Pancreas (tissue), 10 donors: ENCODE measurements around the gene SGTB. TPM values are rescaled to one million over a fixed set of nuclear protein-coding genes. Genes with fewer than 3 reads are reported as not detected.
"Not testable (repeated sequence)": the region's sequence is repeated elsewhere in the genome, so short reads cannot be mapped to it uniquely, and the experiment has no call there.

Experiments
- ATAC-seq, 4 donors: fragments of 200-7000 bp; cut with Tn5 transposase; one replicate each; pipeline versions ENCODE4 v1.8.0 to v1.9.1; 2020; ENCODE audit warnings: mild to moderate bottlenecking in 4 of 4, moderate library complexity in 4 of 4
- DNase-seq, 6 donors: peaks; one replicate each; pipeline ENCODE4 v3.0.0-alpha.2; 2020
- FAIRE-seq: peaks from 2 replicates; lab custom pipeline; 2012; peaks lifted over from hg19 to GRCh38; lab: Jason Lieb, UNC
- H3K27ac ChIP-seq, 4 donors: fragments of 200-600 bp; sonication (generic); 1 replicate in 3 of 4; 2 replicates in 1 of 4; pipeline versions ENCODE4 v1.5.0 to v1.8.0; 2020
- H3K27me3 ChIP-seq, 4 donors: fragments of 200-600 bp; one replicate each; pipeline ENCODE4 v1.8.0; 2021
- H3K36me3 ChIP-seq, 3 donors: fragments of 200-600 bp; sonication (generic) in 1 of 3; one replicate each; pipeline versions ENCODE4 v1.5.0 to v1.8.0; 2020 to 2021
- H3K4me1 ChIP-seq, 3 donors: fragments of 200-600 bp; one replicate each; pipeline ENCODE4 v1.8.0; 2021
- H3K4me3 ChIP-seq, 4 donors: fragments of 200-600 bp; sonication (generic) in 2 of 4; one replicate each; pipeline versions ENCODE4 v1.5.0 to v1.8.0; 2020 to 2021
- H3K9me3 ChIP-seq, 4 donors: fragments of 200-600 bp; one replicate each; pipeline ENCODE4 v1.8.0; 2021
- CTCF ChIP-seq, 4 donors: fragments of 200-600 bp; sonication (generic) in 3 of 4; IDR thresholded peaks; one replicate each; pipeline versions ENCODE4 v1.5.0 to v1.8.0; 2021; ENCODE audit warnings: antibody characterized with exemption in 4 of 4
- WGBS, 2 donors: extraction: QIAGEN DNeasy Blood & Tissue Kit; methylation state at CpG; one replicate each; pipeline ENCODE4 v1.1.7; 2013; 5-methylcytosine and 5-hydroxymethylcytosine counted together
- intact Hi-C, 3 donors: fragments of 100-400 bp; cut with DNase I; formaldehyde crosslinking; loops; one replicate each; pipeline versions ENCODE4 v1.11.1 to v1.14.2; 2022
- polyA plus RNA-seq, 2 donors: library from polyadenylated mRNA; stranded (reverse); fragments of 200-250 nt; gene quantifications; one replicate each; pipeline ENCODE4 v1.2.3, GENCODE V29; 2013
- total RNA-seq, 6 donors: library from RNA; stranded (reverse); fragmentation: NEBNext Ultra II Directional in 4 of 6; extraction: Animal tissue kit (Norgen Biotek cat#: 25700) in 4 of 6; gene quantifications; one replicate each; pipeline versions ENCODE4 v1.2.1 to v1.2.4, GENCODE V29; 2021 to 2023
- donor health status: healthy with polysubstance abuse.
- donor health status: DM: no; HTN: no; CAD: no; lungs with moderate emphysema.
- donor health status: DM: no; HTN: no; CAD: no.
- donor health status: control.
- donor health status: control.
- donor health status: Bipolar disorder and iron deficiency.
- donor health status: DM: yes; HTN: yes; CAD: no.
- donor health status: DM: no; HTN: no; CAD: no.
- donor health status: DM: no; HTN: no; CAD: no.
- donor health status: DM: yes; HTN: yes; CAD: no.

SGTB gene
- total and polyA plus RNA-seq, 8 donors: 0.84 to 3.8 (median 2.0) TPM

- H3K27me3 ChIP-seq: no peaks in the 10 kb centered on the region
- H3K27ac ChIP-seq: no peak overlapping the region
- ATAC-seq (no peak), DNase-seq (no peak), FAIRE-seq (no peak)
- 86 to 95% methylated on average over 3 of the region's 3 CpGs for WGBS, 2 donors
- TF ChIP-seq CTCF (IDR thresholded peaks at IDR 0.05): no peak
- intact Hi-C loops: no loop called here
- no peak overlapping the region for H3K4me3 ChIP-seq
- H3K9me3 ChIP-seq: no peaks in the 10 kb centered on the region
- no peaks in the 10 kb centered on the region for H3K4me1 ChIP-seq
- no peaks in the 10 kb centered on the region for H3K36me3 ChIP-seq
Observed at GRCh38 chr5:65682148-65682547, 39.8 kb downstream of the SGTB start.

- intact Hi-C loops, H3K27me3 ChIP-seq, H3K4me1 ChIP-seq, H3K4me3 ChIP-seq, H3K9me3 ChIP-seq, DNase-seq, FAIRE-seq, H3K36me3 ChIP-seq, H3K27ac ChIP-seq, ATAC-seq: not testable (repeated sequence)
- 90 to 97% methylated on average over 3 of the region's 3 CpGs for WGBS, 2 donors
Observed at GRCh38 chr5:65676056-65676455, 45.9 kb downstream of the SGTB start.

- no peaks in the 10 kb centered on the region for H3K36me3 ChIP-seq
- H3K27ac ChIP-seq: no peak overlapping the region
- no peaks in the 10 kb centered on the region for H3K27me3 ChIP-seq
- ATAC-seq (no peak), FAIRE-seq (no peak), DNase-seq (no peak)
- intact Hi-C loops: no loop called here
- TF ChIP-seq CTCF (IDR thresholded peaks at IDR 0.05): no peak
- no peak overlapping the region for H3K4me3 ChIP-seq
- H3K4me1 ChIP-seq: no peaks in the 10 kb centered on the region
- no peaks in the 10 kb centered on the region for H3K9me3 ChIP-seq
Observed at GRCh38 chr5:65674749-65675148, 47.2 kb downstream of the SGTB start.

- Histone ChIP-seq H3K27ac (no peak overlapping the region), H3K4me1 (no peaks in the 10 kb centered on the region), H3K9me3 (no peaks in the 10 kb centered on the region), H3K27me3 (no peaks in the 10 kb centered on the region), H3K4me3 (no peak overlapping the region), H3K36me3 (no peaks in the 10 kb centered on the region)
- WGBS, 2 donors: 76 to 78% methylated on average over 1 of the region's 1 CpG
- TF ChIP-seq CTCF (IDR thresholded peaks at IDR 0.05): no peak
- FAIRE-seq (no peak), DNase-seq (no peak), ATAC-seq (no peak)
- intact Hi-C loops: no loop called here
Observed at GRCh38 chr5:65672796-65673195, 49.1 kb downstream of the SGTB start.

- Histone ChIP-seq H3K36me3 (peaks cover 0 to 14% (median 0%) of the 10 kb centered on the region in 3 donors), H3K27me3 (no peaks in the 10 kb centered on the region), H3K27ac (no peak overlapping the region), H3K4me3 (no peak overlapping the region), H3K9me3 (no peaks in the 10 kb centered on the region), H3K4me1 (no peaks in the 10 kb centered on the region)
- ATAC-seq (no peak), DNase-seq (no peak), FAIRE-seq (no peak)
- 78 to 99% methylated on average over 6 to 7 of the region's 7 CpGs for WGBS, 2 donors
- no peak for TF ChIP-seq CTCF (IDR thresholded peaks at IDR 0.05)
- intact Hi-C loops: no loop called here
Observed at GRCh38 chr5:65668696-65669095, 53.2 kb downstream of the SGTB start.
